GM12892 (cell line): ENCODE results near the gene PDE3B.

Experiments
- POLR2A ChIP-seq: IDR thresholded peaks from 2 replicates; pipeline ENCODE4 v1.6.1; 2011; ENCODE audit warnings: low read depth, low read length, control low read depth
- POLR2AphosphoS5 ChIP-seq: IDR thresholded peaks from 2 replicates; pipeline ENCODE4 v1.6.1; 2011; ENCODE audit warnings: low read depth, low read length, control low read depth

DNA sequence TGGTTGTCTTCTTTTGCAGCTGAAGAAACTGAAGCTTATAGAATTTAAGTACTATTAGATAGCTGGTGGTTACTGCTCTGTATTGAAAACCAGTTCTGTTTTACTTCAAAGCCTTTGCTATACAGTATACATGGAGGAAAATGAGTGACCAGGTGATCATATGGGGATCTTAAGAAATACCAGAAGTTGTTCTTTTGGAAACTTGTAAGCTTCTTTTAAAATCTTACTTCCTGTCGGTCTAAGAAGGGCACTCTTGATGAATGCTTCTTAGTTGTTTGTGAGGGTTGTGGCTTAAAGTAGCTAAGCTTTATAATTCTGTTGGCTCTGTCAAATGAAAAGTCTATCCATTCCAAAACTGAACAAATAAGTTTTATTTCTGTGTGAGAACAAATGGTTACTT lies 55.2 kb downstream of the PDE3B start:
- TF ChIP-seq POLR2AphosphoS5, result no peak
- TF ChIP-seq POLR2A, result no peak
